NCI-H2227 (cell line): ENCODE results near the gene OR5K4.

Experiments used
- DNase-seq: peaks from one replicate; lab custom pipeline; 2025; ENCODE audit not compliant: unreplicated experiment; lab: John Stamatoyannopoulos, UW

Gene OR5K4

DNA sequence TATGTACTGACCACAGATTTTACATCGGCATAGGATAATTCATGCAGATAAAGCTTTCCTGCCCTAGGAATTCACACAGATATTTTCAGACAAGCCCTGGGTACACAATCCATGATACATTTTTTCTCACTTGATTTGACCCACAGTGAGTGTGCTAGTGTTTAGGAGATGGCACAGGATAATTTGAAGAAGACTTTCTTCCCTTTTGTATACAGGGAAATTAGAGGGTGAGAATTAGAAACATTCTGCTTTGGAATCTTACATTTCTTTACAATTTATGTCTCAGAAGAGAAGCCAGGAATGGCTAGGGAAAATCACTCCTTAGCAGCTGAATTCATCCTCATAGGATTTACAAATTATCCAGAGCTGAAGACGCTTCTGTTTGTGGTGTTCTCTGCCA, at the start of gene OR5K4:
Gene OR5K4 (plus strand): TSS at position 301 of the 400 bp plus-strand sequence. CDS start 0 bp downstream, at position 301.
- DNase-seq, result no peak

DNA sequence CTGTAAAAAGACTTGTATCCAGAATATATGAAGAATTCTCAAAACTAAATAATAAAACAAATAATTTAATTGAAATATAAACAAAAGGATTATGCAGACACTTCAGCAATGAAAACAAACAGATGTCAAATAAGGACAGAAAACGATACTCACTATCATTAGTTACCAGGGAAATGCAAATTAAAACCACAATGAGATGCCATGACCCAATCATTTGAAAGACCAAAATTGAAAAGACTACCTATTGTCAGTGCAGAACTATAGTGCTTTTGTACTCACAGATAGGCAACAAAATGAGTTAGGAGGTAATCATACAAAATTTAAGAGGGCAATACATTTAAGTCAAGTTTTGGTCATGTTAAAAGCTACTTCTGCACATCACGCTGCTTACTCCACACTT, 31.6 kb upstream of the OR5K4 start:
- DNase-seq, result no peak

- DNase-seq, result no peak
Observed at GRCh38 chr3:98322686-98323085, 31.0 kb upstream of the OR5K4 start.

DNA sequence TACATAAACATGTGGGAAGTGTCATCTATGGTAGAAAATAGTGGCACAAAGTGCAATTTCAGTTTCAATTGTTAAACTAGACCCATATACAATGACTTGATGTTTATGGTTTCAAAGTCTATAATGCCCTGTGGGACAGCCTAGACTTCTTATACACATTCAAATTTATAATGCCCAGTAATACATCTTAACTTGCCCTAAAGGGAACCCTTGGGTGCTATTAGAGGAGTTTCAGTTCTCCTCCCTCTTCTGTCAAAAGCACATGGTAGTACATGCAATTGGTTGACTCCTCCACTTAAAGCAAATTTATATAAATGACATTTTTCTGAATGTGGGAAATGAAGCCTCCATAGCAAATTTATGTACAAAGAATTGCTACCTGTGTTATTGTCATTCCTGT, 30.2 kb upstream of the OR5K4 start:
- DNase-seq, result no peak

GRCh38 chr3:98325055-98325454, 28.6 kb upstream of the OR5K4 start:
- no peak for DNase-seq

GRCh38 chr3:98326105-98326893, 27.4 kb upstream of the OR5K4 start:
- DNase-seq, result no peak

- no peak for DNase-seq
Observed at GRCh38 chr3:98326945-98327344, 26.7 kb upstream of the OR5K4 start.

DNA sequence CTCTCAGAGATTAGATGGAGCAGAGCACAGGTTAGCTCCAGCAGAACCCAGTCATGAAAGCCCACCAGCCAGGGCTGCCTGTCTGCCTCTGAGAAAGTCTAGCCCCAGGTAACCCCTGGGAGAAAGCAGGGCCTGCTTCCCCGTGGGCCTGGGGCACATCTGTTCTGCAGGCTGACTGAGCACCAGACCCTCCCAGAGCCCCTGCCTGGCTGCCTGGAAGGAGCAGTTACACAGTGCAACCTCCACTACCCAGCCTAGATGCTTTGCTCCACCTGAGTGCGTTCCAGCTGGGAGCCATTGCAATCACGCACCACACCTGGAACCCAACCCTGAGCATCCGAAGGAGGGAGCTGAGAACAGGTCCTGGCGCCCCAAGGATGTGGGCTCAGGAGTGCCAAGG, 24.7 kb upstream of the OR5K4 start:
- DNase-seq, result no peak

- DNase-seq, result peak; percentile 9
Observed at GRCh38 chr3:98329392-98330124, 24.1 kb upstream of the OR5K4 start.

GRCh38 chr3:98331329-98331728, 22.3 kb upstream of the OR5K4 start:
- DNase-seq, result no peak

- no peak for DNase-seq
Observed at GRCh38 chr3:98333989-98334606, 19.6 kb upstream of the OR5K4 start.

DNA sequence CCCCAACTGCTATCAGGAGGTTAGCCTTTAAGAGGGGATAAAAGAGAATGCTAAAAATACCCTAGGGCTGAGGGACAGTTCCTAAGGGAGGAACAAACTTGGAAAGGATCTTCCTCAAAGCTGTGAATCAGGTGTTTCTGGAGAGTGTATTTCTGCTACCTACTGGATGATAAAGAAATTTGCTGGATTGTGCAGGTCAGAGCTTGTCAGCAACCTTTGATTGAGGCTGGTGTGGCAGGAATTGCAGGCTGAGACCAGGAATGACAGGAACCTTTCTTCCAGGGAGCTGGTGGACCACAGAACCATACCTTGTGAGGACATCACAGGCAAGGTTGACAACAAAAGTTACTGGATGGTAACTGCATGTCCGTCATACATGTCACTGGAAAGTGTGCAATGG, 14.6 kb upstream of the OR5K4 start:
- no peak for DNase-seq

GRCh38 chr3:98341758-98342157, 11.9 kb upstream of the OR5K4 start:
- DNase-seq, result no peak

DNA sequence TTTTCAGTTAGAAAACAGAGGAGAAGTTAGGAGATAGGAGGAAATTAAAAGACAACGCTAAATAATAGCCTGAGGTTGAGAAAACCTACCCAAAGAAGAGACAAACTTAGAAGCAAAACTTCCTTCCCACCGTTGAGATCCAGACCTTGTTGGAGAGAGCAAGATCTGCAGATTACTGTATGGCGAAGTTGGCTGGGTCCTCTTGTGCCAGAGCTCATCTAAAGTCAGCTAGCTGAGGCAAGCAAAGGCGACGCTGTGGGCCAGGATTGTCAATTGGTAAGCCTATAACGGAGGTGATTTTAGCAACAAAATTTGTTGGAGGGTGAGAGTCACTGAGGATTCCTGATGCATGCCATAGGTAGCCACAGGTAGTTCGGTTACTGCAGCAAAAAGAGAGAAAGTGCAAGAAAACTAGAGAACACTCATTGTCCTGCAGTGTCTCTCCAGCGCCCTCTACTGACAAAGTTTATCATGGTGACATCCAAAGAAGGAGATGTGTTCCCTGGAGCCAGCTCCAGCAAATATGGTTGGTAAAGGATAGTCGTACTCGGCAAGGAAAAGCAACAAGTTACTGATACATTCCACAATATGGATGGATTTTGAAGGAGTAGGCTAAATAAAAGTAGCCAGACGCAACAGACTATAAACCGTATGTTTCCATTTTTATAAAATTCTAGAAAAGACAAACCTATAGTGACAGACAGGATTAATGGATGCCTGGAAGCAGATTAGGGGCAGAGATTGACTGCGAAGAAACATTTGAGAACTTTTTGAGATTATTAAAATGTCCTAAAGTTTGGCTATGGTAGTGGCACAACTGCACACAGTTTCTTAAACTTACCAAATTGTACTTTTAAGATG, 9.8 kb upstream of the OR5K4 start:
- peak; percentile 4 for DNase-seq

- no peak for DNase-seq
Observed at GRCh38 chr3:98350082-98350481, 3.6 kb upstream of the OR5K4 start.

- DNase-seq, result no peak
Observed at GRCh38 chr3:98359250-98359649, 5.6 kb downstream of the OR5K4 start.

- no peak for DNase-seq
Observed at GRCh38 chr3:98359993-98360675, 6.5 kb downstream of the OR5K4 start.

- no peak for DNase-seq
Observed at GRCh38 chr3:98360681-98361080, 7.0 kb downstream of the OR5K4 start.

- DNase-seq, result no peak
Observed at GRCh38 chr3:98361289-98361688, 7.6 kb downstream of the OR5K4 start.

- DNase-seq, result no peak
Observed at GRCh38 chr3:98367464-98368246, 14.0 kb downstream of the OR5K4 start.
